ENCODE data around the gene VRK3. TPM values are rescaled to one million over a fixed set of nuclear protein-coding genes. Genes with fewer than 3 reads are reported as not detected.

The VRK3 gene
- total RNA-seq, 2 experiments from 2014 or later = 65.1 to 65.4 TPM

DNA sequence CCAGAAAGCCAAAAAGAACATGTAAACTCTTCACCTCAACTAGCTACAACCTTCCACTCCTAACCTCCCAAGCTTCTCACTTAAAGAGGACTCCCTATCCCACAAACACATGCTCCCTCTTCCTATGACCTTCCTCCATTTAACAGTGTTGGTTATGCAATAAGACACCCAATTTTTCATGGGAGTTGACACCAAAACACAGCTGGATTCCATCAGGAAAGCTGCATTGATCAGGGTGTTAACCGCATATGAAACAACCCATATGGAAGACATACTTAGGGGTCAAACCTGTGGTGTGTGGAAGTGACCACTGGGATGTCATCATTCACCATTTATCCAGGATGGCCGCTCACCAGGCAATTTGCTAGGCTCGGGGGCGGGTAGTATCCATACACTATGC, 22.5 kb upstream of the VRK3 start:
- Histone ChIP-seq H3K9me3 (ENCODE audit: control insufficient read depth in 1 of 2, insufficient read depth in 1 of 2, low read length in 2 of 2) (peaks cover 12 to 23% of the 10 kb centered on the region in 2 experiments), H3K27me3 (ENCODE audit: control insufficient read depth in 1 of 2, insufficient read depth in 2 of 2, low read length in 2 of 2) (no peaks in the 10 kb centered on the region), H3K36me3 (ENCODE audit: insufficient read depth, low read length) (peaks cover 35% of the 10 kb centered on the region), H3K27ac (ENCODE audit: low read depth in 1 of 2, low read length in 2 of 2) (no peak overlapping the region), H3K4me1 (ENCODE audit: insufficient read depth, low read length) (peaks cover 20% of the 10 kb centered on the region), H3K4me3 (ENCODE audit: low read length) (no peak overlapping the region)
- H3K4me1 Mint-ChIP-seq (ENCODE audit: low read depth) = peaks cover 18% of the 10 kb centered on the region
- no peak overlapping the region for H3K4me3 Mint-ChIP-seq
- ATAC-seq (ENCODE audit: poor library complexity) = no peak
- H3K27ac Mint-ChIP-seq = no peak overlapping the region
- ChIA-PET POLR2A (no interaction called here), CTCF (interaction anchor here (2.0 kb wide), 1 partner anchor 10 kb away, joined by 6 read pairs; no protein-coding TSS in a partner anchor)
- H3K27me3 Mint-ChIP-seq = no peaks in the 10 kb centered on the region
- intact Hi-C loops (cut with DNase I, micrococcal nuclease) = loop anchor here in 1 of 2 experiments (2.0 kb wide), 1 partner anchor 21 kb away; the partner anchor contains the start of gene ZNF473
- DNase-seq = no peak
- H3K9me3 Mint-ChIP-seq = peaks cover 8% of the 10 kb centered on the region
- TF ChIP-seq, protein P1, sequence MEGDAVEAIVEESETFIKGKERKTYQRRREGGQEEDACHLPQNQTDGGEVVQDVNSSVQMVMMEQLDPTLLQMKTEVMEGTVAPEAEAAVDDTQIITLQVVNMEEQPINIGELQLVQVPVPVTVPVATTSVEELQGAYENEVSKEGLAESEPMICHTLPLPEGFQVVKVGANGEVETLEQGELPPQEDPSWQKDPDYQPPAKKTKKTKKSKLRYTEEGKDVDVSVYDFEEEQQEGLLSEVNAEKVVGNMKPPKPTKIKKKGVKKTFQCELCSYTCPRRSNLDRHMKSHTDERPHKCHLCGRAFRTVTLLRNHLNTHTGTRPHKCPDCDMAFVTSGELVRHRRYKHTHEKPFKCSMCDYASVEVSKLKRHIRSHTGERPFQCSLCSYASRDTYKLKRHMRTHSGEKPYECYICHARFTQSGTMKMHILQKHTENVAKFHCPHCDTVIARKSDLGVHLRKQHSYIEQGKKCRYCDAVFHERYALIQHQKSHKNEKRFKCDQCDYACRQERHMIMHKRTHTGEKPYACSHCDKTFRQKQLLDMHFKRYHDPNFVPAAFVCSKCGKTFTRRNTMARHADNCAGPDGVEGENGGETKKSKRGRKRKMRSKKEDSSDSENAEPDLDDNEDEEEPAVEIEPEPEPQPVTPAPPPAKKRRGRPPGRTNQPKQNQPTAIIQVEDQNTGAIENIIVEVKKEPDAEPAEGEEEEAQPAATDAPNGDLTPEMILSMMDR (IDR thresholded peaks at IDR 0.05) = no peak
- H3K36me3 Mint-ChIP-seq (ENCODE audit: low read depth) = peaks cover 71% of the 10 kb centered on the region

- POLR2A ChIA-PET = no interaction called here
- Mint-ChIP-seq H3K36me3 (ENCODE audit: low read depth) (peaks cover 79% of the 10 kb centered on the region), H3K4me3 (no peak overlapping the region), H3K9me3 (peaks cover 8% of the 10 kb centered on the region), H3K4me1 (ENCODE audit: low read depth) (peaks cover 18% of the 10 kb centered on the region), H3K27me3 (no peaks in the 10 kb centered on the region), H3K27ac (no peak overlapping the region)
- H3K9me3 ChIP-seq (ENCODE audit: control insufficient read depth in 1 of 2, insufficient read depth in 1 of 2, low read length in 2 of 2) = peaks cover 12 to 23% of the 10 kb centered on the region in 2 experiments
- no peaks in the 10 kb centered on the region for H3K27me3 ChIP-seq (ENCODE audit: control insufficient read depth in 1 of 2, insufficient read depth in 2 of 2, low read length in 2 of 2)
- DNase-seq (peak; percentile 43 to 81 (median 57)), ATAC-seq (ENCODE audit: poor library complexity) (no peak)
- CTCF ChIA-PET = interaction anchor here (2.0 kb wide), 1 partner anchor 9 kb away, joined by 6 read pairs; no protein-coding TSS in a partner anchor
- H3K27ac ChIP-seq (ENCODE audit: low read depth in 1 of 2, low read length in 2 of 2) = no peak overlapping the region
- H3K36me3 ChIP-seq (ENCODE audit: insufficient read depth, low read length) = peaks cover 43% of the 10 kb centered on the region
- peaks cover 20% of the 10 kb centered on the region for H3K4me1 ChIP-seq (ENCODE audit: insufficient read depth, low read length)
- H3K4me3 ChIP-seq (ENCODE audit: low read length) = no peak overlapping the region
- intact Hi-C loops (cut with DNase I, micrococcal nuclease) = no loop called here
- TF ChIP-seq, protein P1 (IDR thresholded peaks at IDR 0.05) = peak; percentile 87
Observed at GRCh38 chr19:50046649-50047503, 21.7 kb upstream of the VRK3 start.

- intact Hi-C loops (cut with DNase I, micrococcal nuclease) = no loop called here
- ATAC-seq (ENCODE audit: poor library complexity) = no peak
- TF ChIP-seq, protein P1 (IDR thresholded peaks at IDR 0.05) = no peak
- POLR2A ChIA-PET = no interaction called here
- Mint-ChIP-seq H3K4me1 (ENCODE audit: low read depth) (peaks cover 5% of the 10 kb centered on the region), H3K36me3 (ENCODE audit: low read depth) (peaks cover 87% of the 10 kb centered on the region), H3K4me3 (no peak overlapping the region), H3K27ac (no peak overlapping the region), H3K9me3 (peaks cover 8% of the 10 kb centered on the region), H3K27me3 (no peaks in the 10 kb centered on the region)
- CTCF ChIA-PET = no interaction called here
- Histone ChIP-seq H3K36me3 (ENCODE audit: insufficient read depth, low read length) (peaks cover 62% of the 10 kb centered on the region), H3K27me3 (ENCODE audit: control insufficient read depth in 1 of 2, insufficient read depth in 2 of 2, low read length in 2 of 2) (no peaks in the 10 kb centered on the region), H3K9me3 (ENCODE audit: control insufficient read depth in 1 of 2, insufficient read depth in 1 of 2, low read length in 2 of 2) (peaks cover 12 to 23% of the 10 kb centered on the region in 2 experiments), H3K4me1 (ENCODE audit: insufficient read depth, low read length) (peaks cover 3% of the 10 kb centered on the region), H3K4me3 (ENCODE audit: low read length) (no peak overlapping the region), H3K27ac (ENCODE audit: low read depth in 1 of 2, low read length in 2 of 2) (no peak overlapping the region)
- no peak for DNase-seq
Observed at GRCh38 chr19:50044922-50045321, 19.8 kb upstream of the VRK3 start.

All from CD4-positive, alpha-beta T cell (primary cell).